ENCODE measurements around the gene CLEC19A.

DNA sequence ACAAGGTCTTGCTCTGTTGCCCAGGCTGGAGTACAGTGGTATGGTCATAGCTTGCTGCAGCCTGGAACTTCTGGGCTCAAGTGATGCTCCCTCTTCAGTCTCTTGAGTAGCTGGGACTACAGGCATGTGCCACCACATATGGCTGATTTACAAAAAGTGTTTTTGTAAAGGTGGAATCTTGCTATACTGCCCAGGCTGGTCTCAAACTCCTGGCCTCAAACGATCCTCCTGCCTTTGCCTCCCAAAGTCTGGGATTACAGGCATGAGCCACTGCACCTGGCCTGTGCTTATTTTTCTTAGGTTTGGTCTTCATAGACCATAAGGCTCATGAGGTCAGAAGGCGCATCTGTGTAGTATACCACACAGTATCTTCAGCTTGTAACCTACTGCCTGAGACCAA, 5.3 kb downstream of the CLEC19A start:
- no peak for TF ChIP-seq POLR2A (IDR thresholded peaks at IDR 0.05)
- TF ChIP-seq, protein P1, sequence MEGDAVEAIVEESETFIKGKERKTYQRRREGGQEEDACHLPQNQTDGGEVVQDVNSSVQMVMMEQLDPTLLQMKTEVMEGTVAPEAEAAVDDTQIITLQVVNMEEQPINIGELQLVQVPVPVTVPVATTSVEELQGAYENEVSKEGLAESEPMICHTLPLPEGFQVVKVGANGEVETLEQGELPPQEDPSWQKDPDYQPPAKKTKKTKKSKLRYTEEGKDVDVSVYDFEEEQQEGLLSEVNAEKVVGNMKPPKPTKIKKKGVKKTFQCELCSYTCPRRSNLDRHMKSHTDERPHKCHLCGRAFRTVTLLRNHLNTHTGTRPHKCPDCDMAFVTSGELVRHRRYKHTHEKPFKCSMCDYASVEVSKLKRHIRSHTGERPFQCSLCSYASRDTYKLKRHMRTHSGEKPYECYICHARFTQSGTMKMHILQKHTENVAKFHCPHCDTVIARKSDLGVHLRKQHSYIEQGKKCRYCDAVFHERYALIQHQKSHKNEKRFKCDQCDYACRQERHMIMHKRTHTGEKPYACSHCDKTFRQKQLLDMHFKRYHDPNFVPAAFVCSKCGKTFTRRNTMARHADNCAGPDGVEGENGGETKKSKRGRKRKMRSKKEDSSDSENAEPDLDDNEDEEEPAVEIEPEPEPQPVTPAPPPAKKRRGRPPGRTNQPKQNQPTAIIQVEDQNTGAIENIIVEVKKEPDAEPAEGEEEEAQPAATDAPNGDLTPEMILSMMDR (IDR thresholded peaks at IDR 0.05): no peak

All from vagina (tissue), 2 donors.